SK-MEL-5 (cell line): Measurements from ENCODE around the gene ARID1A. TPM values are rescaled to one million over a fixed set of nuclear protein-coding genes. Genes with fewer than 3 reads are reported as not detected.
A peak's percentile ranks its signal among the peaks of the same experiment; 100 is the strongest.
"Not testable (repeated sequence)": the region's sequence is repeated elsewhere in the genome, so short reads cannot be mapped to it uniquely, and the experiment has no call there.

Source experiments
- DNase-seq: peaks from one replicate; pipeline ENCODE4 v3.0.0-alpha.2; 2016; ENCODE audit warnings: low read depth, low spot score
- in situ Hi-C: cut with HindIII; loops from 2 replicates; pipeline ENCODE4 v1.10.0; 2016; ENCODE audit warnings: low sequenced_read_pairs, high pct_unique_total_duplicates, low pct_unique_long_range_greater_than_20kb
- total RNA-seq: library from RNA; depleted of rRNA; stranded (reverse); fragments of >200 nt; shearing (Covaris generic); gene quantifications from 2 replicates; pipeline ENCODE4 v1.2.3, GENCODE V29; 2014

The ARID1A gene
- total RNA-seq, 1 experiment from 2014 or later: 11.1 TPM

DNA sequence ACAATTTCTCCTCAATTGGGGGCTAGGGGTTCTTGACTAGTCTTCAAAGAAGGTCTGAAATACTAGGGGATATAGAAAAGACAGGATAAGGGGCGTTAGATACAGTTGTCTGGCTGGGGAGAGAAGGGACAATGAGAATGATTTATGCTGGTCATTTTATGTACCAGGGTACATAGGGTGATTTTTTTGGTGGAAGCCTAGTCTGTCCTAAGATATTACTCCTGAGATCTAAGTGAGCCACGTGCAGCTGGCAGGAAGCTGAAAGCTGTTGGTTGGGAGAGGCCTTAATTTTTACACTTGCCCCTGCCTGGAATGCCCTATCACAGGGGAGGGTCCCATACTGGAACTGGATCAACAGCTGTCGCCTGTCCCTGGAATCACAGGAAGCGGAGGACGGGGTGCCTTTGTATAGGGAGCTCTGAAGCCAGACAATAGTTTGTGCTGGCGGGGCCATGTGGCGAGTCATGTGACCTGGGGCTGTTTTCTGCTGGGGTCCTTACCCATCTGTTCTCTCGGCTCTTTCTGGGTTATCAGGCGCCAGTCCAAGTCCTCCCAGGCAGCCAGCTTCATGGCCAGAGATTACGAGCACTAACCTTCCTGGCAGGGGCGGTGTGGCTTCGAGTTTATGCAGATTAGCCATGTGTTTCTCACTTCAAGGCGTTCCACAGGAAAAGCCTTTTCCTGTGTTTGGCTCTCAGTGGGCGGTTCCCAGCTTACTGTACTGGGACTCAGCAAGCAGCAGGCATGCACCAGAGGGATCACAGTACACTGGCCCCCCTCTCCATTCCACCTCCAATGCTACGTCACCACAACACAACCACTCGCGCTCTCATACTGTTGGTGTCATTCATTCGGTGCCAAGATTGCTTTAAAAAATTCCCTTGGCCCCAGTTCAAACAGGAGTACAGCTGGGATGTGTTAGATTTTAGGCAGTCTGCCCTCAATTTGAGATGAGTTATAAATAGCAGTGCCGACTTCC, 27.5 kb downstream of the ARID1A start:
- in situ Hi-C loops: no loop called here
- peak; percentile 61 for DNase-seq

DNA sequence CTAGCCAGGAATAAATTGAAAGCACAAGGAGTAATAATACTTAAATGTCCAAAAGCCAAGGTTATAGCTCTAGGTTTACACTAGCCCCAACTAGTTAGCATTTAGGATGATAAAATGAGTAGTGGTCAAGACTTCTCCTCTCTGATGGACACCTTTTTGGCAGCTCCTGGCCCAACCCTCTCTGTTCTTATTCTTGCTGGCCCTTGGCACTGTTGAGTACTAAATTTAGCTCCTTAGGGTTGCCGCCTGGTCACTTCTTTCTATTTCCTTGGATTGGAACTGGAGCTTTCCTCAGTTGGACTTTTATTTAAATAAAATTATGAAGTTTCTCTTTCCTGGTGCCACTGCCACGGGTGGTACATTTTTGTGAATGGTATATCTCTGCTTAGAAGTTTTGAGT, 28.3 kb downstream of the ARID1A start:
- in situ Hi-C loops: no loop called here

DNA sequence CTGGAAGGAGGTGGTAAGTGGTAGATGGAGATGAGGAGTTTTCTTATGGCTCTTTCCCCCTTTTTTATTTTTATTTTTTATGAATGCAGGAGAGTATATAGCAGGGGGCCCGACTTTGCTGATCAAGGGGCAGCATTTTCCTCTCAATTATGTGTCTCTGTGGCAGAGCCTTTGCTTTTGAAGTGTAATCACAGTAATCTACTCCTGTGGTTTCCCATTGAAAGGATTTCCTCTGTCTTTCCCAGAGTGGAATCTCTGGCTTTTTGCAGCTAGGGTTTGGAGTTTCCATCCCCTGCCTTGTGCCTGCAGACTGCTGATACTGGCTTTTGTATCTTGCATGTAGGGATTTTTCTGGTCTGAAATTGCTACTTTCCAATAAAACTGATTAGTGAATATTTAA, 29.1 kb downstream of the ARID1A start:
- DNase-seq: no peak
- in situ Hi-C loops: no loop called here

More for the DNA sequence above, 28.3 kb downstream of the ARID1A start:
- DNase-seq: no peak

DNA sequence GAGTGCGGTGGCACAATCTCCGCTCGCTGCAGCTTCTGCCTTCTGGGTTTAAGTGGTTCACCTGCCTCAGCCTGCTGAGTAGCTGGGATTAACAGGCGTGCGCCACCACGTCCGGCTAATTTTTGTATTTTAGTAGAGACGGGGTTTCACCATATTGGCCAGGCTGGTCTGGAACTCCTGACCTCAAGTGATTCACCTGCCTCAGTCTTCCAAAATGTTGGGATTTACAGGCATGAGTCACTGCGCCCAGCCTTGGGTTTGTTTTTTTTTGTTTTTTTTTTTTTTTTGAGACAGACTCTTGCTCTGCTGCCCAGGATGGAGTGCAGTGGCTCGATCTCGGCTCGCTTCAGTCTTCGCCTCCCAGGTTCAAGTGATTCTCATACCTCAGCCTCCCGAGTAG, 30.1 kb downstream of the ARID1A start:
- DNase-seq, in situ Hi-C loops: not testable (repeated sequence)

DNA sequence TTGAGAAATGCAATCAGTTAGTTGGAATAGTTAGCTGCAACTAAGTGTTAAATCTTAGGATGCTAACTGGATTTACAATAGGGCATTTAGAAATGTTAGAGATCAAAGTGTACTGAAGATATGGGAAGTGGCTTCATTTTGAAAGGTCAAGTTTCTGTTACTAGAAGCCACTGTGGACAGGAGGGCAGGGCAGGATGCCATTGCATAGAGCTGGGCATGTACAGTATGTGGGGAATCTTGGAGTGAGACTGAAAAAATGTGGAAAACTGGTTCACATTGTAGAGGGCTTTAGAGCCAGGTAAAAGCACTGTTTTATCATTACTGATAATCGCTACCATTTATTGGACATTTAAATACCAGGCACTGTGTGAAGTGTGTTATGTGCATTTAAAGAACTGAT, 31.0 kb downstream of the ARID1A start:
- in situ Hi-C loops: no loop called here
- DNase-seq: no peak

DNA sequence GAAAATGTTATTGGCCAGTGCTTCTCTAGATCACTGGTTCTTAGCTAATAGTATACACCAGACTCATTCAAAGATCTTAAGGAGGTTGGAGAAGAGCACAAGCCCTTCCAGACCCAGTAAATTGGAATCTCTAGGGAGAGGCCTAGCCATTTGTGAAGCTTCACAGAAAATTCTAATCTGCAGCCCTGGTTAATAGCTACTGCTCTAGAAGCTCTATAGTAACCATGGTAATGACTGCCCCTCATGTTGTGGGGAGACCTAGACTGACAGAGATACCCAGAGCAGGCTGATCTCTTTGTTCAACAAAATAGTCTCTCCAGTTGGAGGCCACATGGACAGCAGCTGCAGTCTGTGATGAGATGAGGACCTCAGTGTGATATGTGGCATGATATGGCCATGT, 31.7 kb downstream of the ARID1A start:
- in situ Hi-C loops: no loop called here
- no peak for DNase-seq

DNA sequence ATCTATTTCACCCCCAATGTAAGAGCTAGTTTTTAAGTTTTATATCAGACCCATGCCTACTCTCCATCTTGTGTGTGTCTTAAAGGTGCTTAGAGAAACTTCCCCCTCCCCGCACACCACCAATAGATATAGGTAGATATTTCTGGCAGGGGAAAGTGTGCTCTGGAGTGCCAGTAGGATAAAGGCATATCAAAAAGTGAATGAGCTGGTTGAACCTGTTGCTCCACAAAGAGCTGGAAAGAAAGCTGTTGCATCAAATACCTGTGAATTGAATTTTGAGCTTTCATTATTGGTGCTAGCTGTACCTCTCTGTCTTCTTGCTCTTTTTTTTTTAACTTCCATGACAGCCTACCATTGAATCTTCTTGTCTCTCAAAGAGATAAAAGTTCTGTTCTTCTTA, 32.8 kb downstream of the ARID1A start:
- in situ Hi-C loops: no loop called here
- no peak for DNase-seq

DNA sequence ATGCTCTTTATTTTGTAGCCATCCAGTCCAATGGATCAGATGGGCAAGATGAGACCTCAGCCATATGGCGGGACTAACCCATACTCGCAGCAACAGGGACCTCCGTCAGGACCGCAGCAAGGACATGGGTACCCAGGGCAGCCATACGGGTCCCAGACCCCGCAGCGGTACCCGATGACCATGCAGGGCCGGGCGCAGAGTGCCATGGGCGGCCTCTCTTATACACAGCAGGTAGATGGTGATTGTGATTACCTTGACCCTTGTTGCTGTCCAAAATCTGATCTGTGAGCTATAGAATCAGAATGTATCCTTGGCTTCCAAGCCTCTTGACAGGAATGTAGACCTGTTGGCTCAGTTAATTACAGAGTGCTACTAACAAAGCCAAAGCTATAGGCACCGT, 33.8 kb downstream of the ARID1A start:
- in situ Hi-C loops: no loop called here
- no peak for DNase-seq

DNA sequence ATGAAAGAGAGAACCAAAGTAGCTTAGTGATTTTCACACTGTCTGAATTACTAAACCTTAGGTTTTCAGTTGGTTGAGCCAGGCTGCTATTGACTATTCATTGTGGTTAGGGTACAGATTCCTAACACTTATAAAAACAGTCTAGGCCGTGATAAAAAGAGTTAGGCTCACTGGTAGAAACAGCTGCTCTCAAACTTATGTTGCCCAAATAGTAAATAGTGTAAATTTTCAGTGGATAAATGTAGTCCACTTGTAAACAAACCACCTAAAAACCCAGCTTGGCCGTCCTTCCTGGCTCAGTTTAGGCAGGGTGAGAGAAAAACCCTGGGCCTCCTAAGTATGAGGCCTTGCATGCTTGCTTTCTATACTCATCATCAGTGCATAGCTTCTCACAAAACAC, 34.9 kb downstream of the ARID1A start:
- DNase-seq: no peak
- in situ Hi-C loops: no loop called here

DNA sequence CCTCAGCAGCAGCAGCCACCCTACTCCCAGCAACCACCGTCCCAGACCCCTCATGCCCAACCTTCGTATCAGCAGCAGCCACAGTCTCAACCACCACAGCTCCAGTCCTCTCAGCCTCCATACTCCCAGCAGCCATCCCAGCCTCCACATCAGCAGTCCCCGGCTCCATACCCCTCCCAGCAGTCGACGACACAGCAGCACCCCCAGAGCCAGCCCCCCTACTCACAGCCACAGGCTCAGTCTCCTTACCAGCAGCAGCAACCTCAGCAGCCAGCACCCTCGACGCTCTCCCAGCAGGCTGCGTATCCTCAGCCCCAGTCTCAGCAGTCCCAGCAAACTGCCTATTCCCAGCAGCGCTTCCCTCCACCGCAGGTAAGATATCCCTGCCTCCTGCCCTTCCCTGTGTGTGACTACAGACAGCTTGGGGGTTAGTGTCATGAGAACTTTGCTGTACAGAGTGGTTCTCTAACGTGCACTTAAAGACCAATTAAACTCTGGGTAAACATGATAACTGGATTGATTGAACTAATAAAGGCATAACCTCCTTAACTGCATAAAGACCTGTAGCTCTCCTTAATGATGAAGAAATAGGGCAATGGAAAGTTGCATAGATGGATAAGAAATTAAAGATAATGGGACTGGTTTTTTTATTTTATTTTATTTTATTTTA, 35.6 kb downstream of the ARID1A start:
- in situ Hi-C loops: no loop called here
- DNase-seq: no peak

DNA sequence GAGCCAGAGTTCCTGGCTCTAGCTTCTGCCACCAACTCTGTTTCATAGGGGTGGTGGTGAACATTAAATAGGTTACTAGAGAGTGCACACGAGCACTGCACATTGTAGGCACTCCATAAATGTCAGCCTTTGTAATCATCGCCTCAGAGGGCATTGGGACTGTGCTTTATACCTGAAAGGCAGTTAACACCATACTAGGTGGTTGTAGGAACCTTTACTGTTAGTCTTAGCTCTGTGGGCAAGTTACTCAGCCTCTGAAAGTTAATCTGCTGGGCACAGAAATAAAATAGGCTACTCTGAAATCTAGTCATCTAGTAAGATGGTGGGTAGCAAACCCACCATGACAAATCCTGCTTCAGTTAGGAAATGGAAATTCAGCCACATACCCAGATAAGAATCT, 37.6 kb downstream of the ARID1A start:
- DNase-seq: no peak
- in situ Hi-C loops: no loop called here

DNA sequence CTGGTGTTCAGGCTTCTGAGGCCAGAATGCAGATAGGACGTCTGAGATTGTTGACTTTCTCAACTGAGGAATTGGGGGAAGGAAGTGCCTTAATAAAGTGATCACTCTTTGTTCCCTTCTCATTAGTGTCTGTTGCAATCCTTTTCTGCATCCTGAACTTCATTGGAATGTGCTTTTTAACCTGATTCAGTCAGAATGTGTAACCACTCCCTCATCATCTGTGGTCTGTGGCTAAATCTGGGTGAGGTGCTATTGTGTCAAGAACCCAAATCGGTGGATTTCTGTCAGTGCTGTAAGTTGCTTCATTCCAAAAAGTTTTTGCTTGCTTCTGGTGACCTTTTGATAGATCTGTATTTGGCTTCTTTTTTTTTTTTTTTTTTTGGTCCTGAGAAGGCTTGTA, 38.2 kb downstream of the ARID1A start:
- in situ Hi-C loops: no loop called here
- DNase-seq: no peak

DNA sequence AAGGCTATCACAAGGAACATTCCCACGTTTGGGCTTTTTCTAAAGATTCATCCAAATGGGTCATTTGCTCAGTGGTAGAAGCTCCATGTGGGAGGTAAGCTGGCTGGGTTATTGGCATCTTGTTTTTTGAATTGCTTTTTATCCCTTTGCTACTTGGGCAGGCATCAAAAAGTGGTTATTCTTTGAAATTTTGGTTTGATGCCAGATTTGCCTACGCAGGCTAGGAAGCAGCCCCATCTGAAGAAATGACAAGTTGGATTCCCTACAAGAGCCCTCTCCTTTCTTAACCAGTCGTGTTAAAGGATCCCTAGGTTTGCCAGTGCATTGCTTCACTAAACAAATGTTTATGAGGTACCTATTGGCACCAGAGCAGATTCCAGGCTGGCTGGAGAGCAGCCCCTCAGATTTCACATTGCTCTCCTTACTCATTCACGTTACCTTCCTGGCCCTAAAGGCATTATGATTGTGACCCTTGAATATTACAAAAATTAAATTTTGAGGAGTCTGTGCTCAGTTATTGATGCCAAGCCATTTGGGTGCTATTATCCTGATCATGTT, 38.8 kb downstream of the ARID1A start:
- in situ Hi-C loops: no loop called here
- no peak for DNase-seq

DNA sequence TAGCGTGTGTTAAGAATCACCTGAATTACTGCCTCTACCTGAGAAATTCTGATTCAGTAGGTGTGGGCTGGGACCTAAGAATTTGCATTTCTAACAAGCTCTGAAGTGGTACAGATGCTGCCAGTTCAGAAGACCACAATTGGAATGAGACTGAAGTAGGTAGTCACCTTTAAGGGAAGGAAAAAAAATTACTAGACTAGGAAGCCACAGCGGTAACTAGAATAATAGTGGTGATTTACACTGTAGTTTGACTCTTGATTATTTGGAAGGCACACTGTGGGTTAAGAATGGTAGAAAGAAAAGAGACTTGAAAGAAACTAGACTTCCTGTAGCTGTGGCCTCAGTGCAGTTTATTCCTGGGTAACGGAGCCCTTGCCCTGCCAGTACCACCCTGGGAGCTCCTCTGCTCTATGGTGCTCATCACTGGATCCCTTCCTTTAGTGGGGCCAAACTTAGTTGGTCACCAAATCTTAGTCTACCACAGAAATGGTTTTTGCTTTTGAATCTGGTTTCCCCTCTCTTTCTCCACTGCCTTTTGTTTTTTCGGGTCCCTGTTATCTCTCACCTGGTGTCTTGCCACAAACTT, 43.6 kb downstream of the ARID1A start:
- in situ Hi-C loops: no loop called here
- DNase-seq: no peak

DNA sequence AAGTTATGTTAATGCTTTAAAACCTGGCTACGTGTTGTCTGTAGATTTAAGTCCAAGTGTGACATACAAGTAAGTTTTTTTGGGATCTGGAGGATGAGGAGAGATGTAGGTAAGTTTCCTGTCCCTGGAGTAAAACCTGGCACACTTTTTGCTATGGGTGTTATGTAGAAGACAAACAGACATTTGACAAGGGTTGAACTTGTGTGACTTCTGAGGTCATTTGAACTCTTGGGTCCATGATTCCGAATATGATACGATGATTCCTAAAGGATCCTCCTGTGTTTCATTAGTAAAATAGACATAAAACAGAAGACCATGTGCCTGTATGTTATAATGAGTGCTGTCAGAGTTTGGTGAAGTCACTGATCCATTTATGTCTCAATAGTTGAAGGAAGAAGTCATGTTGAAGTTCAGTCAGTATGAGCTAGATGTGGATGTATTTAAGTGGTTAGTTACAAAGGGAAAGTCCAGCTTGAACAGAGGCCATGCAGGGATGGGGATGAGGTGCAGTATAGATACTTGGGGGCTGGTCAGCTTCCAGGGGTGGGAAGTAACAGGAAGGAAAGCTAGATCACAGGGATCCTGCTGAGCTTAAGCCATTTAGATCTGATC, 44.3 kb downstream of the ARID1A start:
- in situ Hi-C loops: no loop called here
- no peak for DNase-seq

DNA sequence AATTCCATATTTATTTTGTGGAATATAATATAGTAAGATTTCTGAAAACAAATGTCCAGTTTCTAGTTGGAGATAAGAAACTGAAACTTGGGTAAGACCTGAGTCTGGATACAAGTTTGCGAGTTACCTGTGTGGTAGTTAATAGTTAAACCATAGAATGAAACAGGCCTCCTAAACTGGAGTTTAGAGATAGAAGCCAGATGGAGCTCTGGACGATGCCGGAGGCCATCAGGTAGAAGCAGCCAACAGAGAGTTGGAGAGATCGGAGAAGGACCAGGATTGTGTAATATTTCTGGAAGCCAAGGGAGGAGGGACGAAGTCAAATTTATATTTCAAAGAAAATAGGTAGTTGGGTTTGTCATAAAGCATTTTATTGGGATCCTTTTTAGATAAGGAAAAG, 45.1 kb downstream of the ARID1A start:
- in situ Hi-C loops: no loop called here

DNA sequence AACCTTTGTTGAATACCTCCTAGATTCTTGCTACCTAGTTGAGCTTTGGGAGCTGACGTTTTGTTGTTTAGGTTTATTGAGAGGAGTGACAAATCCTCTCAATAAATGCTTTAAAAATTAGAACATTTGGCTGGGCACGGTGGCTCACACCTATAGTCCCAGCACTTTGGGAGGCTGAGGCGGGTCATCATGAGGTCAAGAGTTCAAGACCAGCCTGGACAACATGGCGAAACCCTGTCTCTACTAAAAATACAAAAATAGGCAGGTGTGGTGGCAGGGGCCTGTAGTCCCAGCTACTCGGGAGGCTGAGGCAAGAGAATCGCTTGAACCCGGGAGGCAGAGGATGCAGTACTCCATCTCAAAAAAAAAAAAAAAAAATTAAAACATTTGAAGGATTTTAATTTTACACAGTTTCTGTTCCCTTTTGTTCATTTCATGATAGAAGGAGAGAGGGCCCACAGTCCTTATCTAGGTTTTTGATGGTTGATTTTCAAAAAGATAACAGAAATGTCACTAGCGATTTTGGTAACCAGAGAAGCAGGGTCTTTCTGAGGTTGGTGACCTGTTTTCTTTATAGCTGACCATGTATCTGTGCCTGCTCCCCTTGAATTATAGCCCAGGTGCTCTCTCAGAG, 47.7 kb downstream of the ARID1A start:
- in situ Hi-C loops: no loop called here
- no peak for DNase-seq

More for the DNA sequence above, 45.1 kb downstream of the ARID1A start:
- no peak for DNase-seq
